ENCODE data around the gene KIF3A.

DNA sequence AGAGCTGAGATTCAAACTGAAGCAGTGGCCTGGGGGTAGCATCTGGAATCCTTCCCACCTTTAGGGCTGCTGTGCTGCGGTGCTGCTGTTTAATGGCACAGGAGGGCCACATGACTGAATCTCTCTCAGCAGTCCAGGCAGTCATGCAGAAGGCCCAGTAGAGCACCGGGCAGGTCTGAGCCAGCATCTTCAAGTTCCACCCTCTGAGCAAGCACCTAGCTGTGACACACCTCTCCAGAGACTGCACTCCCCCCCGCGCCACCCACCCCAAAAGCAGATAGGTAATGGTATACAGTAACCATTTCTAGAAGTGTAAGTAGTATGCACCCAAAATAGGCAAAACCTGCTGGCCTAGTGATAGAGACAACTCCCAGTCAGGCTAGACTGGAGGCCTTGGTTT is 55.4 kb downstream of the KIF3A start:
- TF ChIP-seq, protein P1, sequence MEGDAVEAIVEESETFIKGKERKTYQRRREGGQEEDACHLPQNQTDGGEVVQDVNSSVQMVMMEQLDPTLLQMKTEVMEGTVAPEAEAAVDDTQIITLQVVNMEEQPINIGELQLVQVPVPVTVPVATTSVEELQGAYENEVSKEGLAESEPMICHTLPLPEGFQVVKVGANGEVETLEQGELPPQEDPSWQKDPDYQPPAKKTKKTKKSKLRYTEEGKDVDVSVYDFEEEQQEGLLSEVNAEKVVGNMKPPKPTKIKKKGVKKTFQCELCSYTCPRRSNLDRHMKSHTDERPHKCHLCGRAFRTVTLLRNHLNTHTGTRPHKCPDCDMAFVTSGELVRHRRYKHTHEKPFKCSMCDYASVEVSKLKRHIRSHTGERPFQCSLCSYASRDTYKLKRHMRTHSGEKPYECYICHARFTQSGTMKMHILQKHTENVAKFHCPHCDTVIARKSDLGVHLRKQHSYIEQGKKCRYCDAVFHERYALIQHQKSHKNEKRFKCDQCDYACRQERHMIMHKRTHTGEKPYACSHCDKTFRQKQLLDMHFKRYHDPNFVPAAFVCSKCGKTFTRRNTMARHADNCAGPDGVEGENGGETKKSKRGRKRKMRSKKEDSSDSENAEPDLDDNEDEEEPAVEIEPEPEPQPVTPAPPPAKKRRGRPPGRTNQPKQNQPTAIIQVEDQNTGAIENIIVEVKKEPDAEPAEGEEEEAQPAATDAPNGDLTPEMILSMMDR (IDR thresholded peaks at IDR 0.05; ENCODE audit: low read length): no peak
- TF ChIP-seq EZH2 (IDR thresholded peaks at IDR 0.05; ENCODE audit: borderline replicate concordance, low read length): no peak
